DMS 273 (cell line): ENCODE results near the gene SALL1.

ENCODE experiments used
- DNase-seq: peaks from one replicate; lab custom pipeline; 2025; ENCODE audit not compliant: unreplicated experiment; lab: John Stamatoyannopoulos, UW

The SALL1 gene

DNA sequence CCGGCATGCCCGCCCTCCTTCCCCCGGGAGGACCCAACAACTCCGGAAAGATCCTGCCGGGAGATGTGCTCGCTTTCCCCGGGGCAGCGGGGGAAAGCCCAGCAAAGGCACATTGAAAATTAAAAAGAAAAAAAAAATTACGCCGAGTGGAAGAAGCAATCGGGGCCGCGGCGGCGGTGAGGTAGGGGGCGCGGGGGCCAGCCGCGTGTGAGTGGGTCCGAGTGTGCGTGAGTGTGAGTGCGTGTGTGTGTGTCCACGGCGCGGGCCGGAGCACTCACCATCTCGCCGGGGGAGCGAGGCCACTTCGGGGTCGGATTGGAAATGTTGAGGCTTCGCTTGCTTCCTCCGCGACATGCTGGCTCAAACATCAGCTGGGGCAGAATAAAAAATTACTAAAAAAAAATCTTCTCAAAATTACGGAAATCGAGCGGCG is at the start of gene SALL1:
SALL1 (minus strand) TSS at position 383 of the 433 bp plus-strand sequence; CDS start at position 354, 29 bp downstream.
- DNase-seq, result peak; percentile 68

DNA sequence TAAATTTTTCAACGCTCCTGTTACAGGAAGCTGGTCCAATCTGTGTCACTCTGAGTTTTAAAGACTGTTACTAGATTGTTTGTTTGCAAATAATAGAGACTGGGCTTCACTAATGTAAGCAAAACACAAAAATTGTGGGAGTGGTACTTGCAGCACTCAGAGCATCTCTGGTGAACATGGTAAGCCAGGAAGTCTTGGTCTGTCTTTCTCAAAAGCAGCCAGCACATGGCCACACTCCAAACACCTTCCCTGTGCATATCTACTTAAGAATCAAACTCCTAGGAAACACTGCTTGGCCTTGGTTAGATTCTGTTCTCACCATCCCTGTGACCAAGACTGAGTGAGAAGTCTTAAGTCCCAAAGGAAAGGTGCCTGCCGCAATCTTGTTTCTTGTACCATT is 49.7 kb upstream of the SALL1 start:
- DNase-seq, result no peak

DNA sequence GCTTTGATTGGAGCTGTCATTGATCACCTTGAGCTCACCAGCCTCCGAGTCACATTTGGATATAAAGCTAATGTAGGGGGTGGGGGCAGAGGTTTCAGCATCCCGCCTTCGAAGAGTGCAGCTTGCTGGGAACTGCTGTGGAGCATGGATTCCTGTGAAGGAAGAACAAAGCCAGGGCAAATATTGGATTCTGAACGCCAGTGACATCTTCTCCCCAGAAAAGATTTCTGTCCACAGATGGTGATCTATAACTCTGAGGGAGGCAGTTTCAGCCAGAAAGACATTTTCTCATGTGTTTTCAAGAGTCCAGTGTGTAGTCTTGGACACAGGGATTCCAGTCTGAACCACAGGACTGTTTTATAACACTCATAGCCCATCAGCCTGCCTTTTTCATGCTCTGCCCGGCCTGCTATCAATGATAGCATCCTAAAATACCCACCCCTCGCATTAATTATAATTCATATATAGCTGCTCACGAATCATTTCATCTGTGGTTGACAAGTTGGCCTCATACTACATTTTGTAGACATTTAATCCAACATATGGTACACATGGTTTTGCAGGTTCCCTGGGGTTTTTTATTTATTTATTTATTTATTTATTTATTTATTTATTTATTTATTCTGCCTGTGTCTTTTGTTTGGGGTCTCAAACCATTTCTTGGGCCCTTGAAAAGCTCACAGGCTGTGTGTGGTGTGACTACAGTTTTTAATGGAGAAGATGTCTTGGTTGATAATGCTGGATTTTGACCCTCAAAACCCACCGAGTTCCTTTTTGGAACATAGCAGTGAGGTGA is 47.1 kb upstream of the SALL1 start:
- no peak for DNase-seq

DNA sequence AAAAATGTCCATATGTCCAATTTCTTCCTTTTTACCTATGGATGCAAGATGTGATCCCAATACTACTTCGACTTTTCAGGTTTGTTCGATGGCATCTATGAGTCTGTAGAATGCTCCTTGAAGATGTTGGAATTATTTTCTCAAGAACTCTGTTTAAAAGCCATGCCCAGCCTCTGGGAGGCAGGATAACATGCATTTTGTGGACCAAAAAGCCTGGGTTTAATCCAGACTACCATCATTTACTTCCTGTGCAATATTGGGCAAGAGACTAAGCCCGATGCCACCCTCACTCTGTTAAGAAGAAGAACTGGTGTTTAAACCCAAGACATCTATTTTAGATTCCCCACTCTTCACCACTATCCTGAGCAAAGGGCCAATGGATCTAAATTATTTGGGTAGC is 42.8 kb upstream of the SALL1 start:
- DNase-seq, result no peak

DNA sequence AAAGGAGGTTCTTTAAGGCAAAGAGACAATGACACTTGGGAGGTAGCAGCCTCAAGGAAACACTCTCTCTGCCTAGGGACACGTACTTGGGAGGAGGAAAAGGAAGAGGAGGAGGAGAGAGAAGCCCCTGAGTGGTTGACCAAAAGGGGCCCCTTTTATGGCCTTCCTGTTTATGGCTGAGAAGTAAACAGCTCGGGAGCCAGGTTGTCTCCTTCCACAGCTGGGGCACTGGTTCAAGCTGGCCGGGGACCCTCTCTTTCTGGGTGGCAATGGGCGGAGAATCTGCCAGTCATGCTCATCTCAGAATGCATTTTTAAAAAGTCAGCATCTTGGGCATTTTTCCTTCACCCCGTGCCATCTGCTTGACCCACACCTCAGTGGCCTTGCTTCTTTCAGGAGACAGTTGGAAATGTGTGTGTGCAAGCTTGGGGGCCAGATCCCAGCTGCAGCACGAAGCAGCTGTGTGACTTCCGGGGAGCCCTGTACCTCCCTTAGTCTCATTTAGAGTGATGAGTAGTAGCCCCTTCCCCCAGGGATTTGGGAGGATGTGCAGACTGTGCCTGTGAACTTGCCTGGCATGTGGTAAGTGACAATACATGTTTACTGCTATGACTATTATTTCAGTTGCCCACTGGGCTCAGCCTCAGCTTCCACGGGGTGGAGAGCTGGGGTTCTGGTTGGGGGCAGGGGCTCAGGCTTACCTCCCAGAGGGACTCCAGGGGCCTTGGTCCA is 33.8 kb upstream of the SALL1 start:
- DNase-seq, result no peak

DNA sequence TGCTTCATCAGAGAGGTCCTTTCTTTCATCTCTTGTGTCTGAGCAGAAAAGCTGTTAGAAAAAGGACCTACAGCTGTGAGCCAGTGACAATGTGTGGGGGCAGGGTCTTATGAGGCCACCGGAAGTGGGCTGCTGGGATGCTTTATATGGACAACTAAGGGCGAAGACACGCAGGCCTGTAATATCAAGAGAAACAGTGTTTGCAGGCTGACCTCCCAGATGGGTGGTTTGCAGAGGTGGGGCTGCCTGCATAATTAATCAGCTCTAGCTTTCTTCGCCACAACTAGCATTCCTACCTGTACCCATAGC is 30.4 kb upstream of the SALL1 start:
- no peak for DNase-seq

DNA sequence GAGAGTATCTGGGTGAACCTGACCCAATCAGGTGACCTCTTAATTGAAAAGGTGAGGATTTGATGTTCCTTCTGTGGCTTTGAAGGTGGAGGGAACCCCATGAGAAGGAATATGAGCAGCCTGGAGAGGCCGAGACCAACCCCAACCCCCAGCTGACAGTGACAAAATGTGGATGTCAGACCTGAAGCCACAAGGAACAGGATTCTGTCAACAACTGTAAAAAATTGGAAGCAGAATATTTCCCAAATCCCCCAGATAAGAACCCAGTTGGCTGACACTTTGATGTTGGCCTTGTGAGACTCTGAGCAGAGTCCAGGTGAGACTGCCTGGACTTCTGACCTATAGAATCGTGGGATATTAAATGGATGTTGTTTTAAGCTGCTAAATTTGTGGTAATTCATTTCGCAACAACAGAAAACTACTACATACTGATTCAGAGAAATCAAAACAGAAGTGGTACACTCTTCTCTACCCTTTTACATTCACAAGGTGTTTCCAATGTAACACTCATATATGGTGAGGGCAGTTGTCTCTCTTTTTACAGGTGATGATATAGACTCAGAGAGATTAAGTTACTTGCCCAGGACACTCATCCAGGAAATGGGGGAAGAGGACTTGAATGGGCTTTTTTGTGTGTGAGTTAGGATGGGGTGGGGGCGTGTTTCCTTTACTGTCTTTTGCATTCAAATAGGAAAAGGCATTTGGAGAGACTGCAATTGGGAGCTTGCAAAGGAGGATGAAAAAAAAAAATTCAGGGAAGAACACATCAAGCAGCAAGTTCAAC is 29.8 kb upstream of the SALL1 start:
- no peak for DNase-seq

DNA sequence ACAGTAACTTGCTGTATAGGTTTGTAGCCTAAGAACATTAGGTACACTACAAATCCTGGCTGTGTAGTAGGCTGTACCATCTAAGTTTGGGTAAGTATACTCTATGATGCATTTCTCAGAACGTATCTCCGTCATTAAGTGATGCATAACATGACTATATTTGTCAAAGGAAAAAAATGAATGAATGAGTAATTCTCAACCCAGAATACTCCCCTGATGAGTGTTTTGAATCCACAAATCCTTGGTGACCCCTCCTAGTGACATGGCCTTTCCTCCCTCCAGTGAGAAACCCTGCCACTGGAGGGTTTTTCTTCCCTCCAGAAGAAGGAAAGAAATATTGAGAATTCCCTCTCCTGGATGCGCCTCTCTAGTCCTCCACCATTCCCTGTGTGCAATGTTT is 24.0 kb upstream of the SALL1 start:
- DNase-seq, result no peak

DNA sequence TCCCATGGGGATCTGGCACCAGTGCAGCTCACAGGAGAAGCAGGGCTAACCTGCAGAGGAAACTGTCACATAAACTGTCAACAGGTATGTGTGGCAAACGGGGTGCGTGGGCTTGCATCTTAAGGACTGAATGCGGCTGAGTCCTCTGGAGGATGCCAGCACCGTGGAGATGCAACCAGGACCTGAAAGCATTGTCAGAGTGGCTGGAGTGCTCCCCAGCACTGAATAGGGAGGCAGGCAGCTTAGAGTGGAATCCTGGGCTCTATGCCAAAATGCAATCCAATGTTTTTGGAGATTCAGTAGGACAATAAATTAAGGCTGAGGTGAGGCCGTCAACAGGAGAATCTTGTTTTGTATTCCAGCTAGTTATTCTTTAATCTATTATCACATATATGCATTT is 21.3 kb upstream of the SALL1 start:
- no peak for DNase-seq

DNA sequence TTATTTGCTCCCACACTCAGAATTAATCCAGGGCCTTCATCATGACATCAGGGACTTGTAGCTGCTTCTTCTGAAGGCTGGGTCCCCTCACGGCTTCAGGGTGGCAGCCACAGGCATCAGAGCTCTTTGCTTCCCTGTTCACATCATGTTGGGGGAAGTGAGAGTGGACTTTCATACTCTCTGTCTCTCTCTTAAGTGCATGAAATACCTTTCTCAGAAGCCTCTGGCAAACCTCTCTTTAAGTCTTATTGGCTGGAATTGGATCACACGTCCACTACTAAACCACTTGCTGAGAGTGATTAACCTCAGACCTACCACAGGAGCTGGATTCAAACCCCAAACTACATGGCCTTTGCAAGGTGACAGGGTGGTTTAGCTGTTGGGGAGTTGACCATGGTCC is 17.7 kb upstream of the SALL1 start:
- no peak for DNase-seq

DNA sequence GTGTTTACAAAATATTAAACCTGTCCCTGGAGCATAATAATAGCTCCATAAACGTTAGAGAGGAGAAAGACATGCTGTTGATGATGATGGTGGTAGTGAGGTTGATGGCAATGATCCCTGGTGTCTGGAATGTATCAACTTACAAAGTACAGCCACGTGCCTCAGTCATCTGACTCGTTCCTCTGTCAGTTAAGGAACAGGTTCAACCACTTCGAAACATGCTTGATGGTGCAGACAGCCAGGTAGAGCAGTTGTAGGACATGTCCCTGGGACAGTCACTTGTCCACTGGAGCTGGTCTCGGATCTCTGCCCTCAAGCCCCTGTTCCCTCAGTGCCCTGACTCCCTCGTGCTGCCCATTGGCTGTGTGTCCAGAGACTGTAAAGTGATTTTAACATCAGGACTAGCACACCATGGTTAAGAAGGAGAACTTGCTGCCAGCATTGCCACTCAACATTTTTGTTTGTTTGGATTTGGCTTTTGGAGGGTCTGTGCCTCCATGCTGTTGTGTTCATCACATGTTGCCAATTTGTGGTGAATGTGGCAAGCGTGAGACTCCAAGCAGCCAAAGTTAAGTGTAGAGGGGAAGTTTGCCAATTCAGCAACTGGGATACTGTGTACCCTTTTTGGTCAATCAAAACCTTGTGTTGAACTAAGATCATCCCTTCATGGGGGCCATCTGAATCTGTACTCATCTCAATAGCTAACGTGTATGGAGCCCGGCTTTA is 16.3 kb upstream of the SALL1 start:
- no peak for DNase-seq

DNA sequence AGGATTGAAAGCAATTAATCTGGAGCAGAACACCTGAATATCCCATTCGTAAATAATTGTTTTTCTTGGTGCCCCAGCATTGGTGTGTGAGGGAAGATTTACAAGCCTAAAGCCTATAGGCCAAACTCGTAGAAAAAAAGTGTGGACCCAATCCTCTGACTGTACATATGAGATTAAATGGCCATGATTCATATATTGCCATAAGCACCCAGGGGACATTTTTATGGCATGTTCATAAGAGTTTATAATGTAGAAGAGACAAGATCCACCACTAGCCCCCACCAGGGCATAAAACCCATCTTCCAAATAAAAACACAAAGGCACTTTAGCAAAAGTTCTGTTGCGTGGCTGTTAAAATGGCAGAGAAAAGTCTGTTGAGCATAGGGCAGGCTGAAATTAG is 15.5 kb upstream of the SALL1 start:
- DNase-seq, result no peak

DNA sequence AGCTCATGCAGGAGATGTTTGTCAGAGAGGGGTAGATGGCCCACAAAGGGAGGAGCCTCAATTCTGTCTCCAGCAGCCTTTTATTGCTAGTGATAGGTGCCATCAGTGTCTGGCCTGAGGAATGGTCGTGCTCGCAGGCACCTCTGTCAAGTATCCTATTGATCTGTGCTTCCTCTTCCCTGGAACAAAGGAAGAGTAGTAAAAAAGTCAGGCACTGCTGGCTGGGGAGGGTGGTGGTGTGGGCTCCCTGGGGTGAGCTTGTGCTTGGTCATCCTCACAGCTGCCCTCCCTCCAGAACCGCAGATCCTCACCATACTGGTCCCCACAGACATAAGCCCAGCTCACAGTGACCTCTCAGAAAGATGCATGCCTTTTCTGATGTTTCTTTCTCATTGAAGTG is 15.0 kb upstream of the SALL1 start:
- DNase-seq, result peak; percentile 16

DNA sequence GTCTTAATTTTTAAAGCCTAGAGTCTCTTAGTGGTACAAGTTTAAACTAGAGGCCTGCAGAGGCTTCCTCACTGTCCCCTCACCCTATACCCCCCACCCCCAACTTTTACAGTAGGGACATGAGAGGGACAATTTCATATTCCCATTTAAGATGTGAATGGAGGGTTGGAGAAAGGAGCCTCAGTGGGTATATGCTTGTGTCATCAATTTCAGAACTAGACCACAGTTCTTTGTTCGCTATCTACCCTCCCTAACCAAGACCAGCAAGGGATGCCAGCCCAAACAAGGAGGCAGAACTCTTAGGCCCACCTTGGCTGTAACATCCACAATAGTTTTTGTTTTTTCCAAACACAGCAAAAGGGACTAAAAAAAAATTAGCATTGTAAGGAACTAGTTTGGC is 14.0 kb upstream of the SALL1 start:
- DNase-seq, result no peak

DNA sequence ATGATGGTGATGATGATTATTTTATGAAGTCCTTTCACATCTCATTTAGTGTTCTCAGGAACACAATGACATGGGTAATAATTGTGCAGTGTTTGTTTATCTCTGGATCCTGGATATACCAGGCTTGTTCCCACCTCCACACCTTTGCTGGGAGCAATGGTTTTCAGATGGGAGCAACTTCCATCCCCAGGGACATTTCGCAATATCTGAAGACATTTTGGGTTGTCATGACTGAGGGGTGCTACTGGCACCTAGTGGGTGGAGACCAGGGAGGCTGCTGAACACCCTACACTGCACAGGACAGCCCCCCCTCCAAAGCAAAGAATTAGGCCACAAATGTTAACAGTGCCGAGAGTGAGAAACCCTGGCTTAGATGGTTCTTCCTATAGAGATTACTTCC is 13.5 kb upstream of the SALL1 start:
- DNase-seq, result no peak

DNA sequence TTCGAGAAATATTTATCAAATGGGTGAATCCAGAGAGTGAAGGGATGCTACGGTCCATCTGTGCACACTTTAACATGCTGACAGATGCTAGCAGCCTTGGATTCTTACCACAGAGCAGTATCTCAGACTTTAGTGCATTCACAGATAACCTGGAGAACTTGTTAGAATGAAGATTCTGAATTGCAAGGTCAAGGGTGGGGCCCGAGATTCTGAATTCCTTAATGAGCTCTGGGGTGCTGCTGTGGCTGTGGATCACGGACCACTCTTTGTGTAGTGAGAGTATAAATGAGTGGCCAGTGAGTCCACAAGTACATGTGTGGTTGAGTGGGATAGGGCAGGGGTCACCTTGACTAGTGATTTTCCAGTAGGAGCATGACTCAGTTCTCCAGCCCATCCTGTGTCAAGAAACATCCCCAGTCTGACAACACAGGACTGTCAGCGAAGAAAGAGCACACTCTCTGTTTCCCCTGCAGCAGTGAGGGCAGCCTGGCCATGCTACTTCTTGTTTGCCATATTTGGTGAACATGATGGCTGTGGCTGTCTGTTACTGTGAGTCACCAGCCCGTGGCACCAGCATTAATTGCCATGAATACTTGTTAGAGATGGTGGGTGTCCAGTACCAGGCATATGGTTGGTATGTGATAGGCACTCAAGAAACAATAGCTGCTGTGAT is 13.0 kb upstream of the SALL1 start:
- peak; percentile 85 for DNase-seq

DNA sequence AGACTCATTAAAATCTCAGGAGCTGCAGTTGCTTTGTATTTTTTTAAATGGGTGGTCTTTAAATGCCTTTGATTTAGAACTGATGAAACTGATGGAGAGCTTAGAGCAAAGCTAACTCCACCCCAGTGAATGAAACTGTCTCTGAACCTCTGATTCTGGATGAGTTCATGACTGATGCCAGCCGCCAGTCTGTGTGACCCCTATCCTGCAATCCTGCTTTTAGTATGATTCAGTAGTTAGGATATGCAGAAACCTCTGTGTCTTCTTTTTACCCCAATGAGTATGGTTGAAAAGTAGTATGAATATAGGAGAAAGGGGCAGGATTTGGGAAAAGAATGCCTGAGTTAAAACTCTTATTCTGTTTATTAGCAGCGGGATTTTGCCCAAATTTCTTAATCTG is 12.3 kb upstream of the SALL1 start:
- peak; percentile 46 for DNase-seq

DNA sequence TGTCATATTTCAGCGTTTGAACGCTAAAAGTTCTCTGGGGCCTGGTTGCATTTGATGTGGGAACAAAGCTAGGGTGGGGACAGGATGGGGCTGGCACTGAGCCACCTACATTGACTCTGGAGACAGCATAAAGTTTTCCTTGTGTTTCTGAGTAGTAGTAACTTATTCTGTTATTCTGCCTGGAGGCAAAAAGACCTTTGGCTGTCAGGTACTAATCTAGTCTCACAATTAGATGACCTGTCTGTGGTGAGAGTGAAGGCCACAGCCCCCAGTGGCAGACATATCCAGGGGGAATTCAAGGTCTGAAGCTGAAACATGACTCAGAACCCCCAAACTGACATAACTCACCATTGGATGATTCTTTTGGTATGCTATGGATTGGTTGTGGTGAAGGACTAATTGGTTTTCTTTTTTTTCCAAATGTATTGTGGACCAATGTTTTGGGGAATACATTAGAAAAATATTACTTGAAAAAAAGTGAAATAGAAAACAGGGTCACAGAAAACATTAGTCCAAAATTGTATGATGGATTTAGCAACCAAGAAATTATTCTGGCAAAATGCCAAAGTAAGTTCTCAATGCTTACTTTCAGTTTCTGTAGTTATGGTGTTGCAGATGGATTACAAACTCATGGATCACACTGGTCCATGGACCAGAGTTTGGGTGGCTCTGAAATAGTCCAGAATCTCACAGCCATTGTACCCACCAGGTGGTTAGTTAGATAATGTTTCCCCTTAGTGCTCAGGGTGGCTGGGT is 10.5 kb upstream of the SALL1 start:
- peak; percentile 32 for DNase-seq

DNA sequence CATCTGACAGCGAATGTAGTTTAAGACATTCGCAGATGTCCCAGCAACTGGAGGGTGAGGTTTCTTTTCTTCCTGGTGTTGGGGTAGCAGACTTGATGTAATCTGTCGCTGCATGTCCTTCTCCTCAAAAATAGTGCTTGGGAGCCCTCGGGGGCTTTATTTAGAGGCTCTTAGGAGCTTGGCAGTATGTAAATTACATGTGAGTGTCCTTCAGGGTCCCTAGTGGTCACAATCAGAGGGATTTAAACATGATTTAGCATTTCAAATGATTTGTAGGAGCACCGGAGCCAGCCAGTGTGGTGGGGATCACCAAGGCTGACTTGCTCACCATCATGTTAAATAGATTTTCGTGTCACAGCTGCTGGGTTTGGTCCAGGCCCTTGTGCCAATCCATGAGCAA is 8.8 kb upstream of the SALL1 start:
- peak; percentile 14 for DNase-seq

DNA sequence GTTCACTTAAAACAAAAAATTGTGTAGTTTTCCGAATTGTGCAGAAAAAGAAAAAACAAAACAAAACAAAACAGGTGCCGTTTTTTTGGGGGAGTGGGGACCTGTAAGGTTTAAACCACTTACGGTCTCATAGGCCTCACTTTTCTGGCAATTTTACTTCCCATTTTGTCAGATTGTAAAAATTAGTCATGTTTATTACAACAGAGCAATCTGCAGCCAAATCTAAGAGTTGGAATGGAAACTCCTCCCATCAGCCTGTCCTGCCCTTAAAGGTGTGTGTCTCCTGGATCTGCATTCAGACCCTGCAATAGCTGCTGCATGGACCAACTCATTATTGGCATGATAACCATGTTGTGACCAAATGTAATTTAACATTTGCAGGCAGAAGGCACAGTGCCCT is 8.2 kb upstream of the SALL1 start:
- DNase-seq, result no peak
